Thyroid gland (tissue), 4 donors: ENCODE data around the gene ZNF674.

Experiments used
- CTCF ChIP-seq, 6 experiments: fragments of 200-600 bp in 3 of 6; fragments of 450-650 bp in 3 of 6; sonication (generic) in 3 of 6; IDR thresholded peaks; one replicate each; pipeline ENCODE4 v1.5.1; 2016 to 2019; ENCODE audit warnings: antibody characterized with exemption in 6 of 6, mild to moderate bottlenecking in 2 of 6, inconsistent platforms in 1 of 6, moderate library complexity in 1 of 6
- POLR2A ChIP-seq, 2 donors: fragments of 450-650 bp; IDR thresholded peaks; one replicate each; pipeline ENCODE4 v1.6.1; 2017; ENCODE audit warnings: antibody characterized with exemption in 2 of 2, mild to moderate bottlenecking in 2 of 2, moderate library complexity in 1 of 2

GRCh38 chrX:46573892-46574773 is 28.9 kb upstream of the ZNF674 start:
- TF ChIP-seq CTCF (IDR thresholded peaks at IDR 0.05) (no peak), POLR2A (IDR thresholded peaks at IDR 0.05) (no peak)
